HG03097 (cell line): ENCODE results near the gene LAG3.
"Not testable (repeated sequence)": the region's sequence is repeated elsewhere in the genome, so short reads cannot be mapped to it uniquely, and the experiment has no call there.

Experiments used
- ATAC-seq: cut with Tn5 transposase; IDR thresholded peaks from one replicate; pipeline ENCODE4 v1.9.1; 2021; ENCODE audit not compliant: unreplicated experiment, low FRiP score

The LAG3 gene

GRCh38 chr12:6772331-6772695 lies at the start of gene LAG3:
LAG3 (plus strand) TSS chr12:6772520; CDS start chr12:6772853, 333 bp downstream.
- ATAC-seq = no peak

- no peak for ATAC-seq
Observed at GRCh38 chr12:6722863-6723262, 49.5 kb upstream of the LAG3 start.

GRCh38 chr12:6723607-6724408 lies 48.5 kb upstream of the LAG3 start, which contains the start of gene COPS7A:
COPS7A (plus strand) TSS chr12:6724046; CDS start chr12:6724657, 611 bp downstream.
- ATAC-seq = peak; percentile 87

DNA sequence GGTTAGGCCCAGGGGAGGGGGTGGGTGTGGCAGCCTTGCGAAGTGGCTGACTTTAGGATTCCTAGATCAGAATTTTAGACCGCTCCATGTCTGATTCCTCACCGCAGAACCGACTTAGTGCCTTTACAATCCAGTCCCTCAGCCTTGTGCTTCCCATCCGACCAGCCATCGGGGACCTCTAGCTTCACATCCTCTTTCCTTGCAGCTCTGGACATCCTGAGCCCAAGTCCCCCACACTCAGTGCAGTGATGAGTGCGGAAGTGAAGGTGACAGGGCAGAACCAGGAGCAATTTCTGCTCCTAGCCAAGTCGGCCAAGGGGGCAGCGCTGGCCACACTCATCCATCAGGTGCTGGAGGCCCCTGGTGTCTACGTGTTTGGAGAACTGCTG lies 47.9 kb upstream of the LAG3 start:
- ATAC-seq = peak; percentile 27

DNA sequence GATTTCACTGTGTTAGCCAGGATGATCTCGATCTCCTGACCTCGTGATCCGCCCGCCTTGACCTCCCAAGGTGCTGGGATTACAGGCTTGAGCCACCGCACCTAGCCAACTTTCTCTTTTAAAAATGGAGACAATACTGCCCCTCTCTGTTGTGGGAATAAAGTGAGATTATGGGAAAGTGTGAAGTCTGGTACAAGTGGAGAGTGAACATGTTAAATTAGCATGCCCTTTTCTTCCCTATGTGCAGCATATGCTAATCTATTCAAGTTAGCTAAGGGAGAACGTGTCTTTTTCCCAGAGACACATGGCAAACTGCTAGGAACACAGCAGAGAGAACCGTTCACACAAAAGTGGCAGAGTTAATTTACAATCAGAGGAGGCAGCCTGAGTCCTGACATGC lies 47.0 kb upstream of the LAG3 start:
- ATAC-seq = no peak

- no peak for ATAC-seq
Observed at GRCh38 chr12:6729186-6729585, 43.1 kb upstream of the LAG3 start.

- no peak for ATAC-seq
Observed at GRCh38 chr12:6730169-6730568, 42.2 kb upstream of the LAG3 start.

- no peak for ATAC-seq
Observed at GRCh38 chr12:6734506-6735387, 37.6 kb upstream of the LAG3 start.

GRCh38 chr12:6735448-6736191 lies 36.7 kb upstream of the LAG3 start:
- ATAC-seq = no peak

- no peak for ATAC-seq
Observed at GRCh38 chr12:6736754-6737153, 35.6 kb upstream of the LAG3 start.

DNA sequence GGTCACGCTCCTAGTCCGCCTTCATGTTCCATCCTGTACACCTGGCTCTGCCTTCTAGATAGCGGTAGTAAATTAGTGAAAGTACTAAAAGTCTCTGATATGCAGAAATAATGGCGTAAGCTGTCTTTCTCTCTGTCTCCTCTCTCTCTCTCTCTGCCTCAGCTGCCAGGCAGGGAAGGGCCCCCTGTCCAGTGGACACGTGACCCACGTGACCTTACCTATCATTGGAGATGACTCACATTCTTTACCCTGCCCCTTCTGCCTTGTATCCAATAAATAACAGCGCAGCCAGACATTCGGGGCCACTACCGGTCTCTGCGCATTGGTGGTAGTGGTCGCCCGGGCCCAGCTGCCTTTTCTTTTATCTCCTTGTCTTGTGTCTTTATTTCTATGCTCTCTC lies 30.2 kb upstream of the LAG3 start:
- ATAC-seq = not testable (repeated sequence)

- no peak for ATAC-seq
Observed at GRCh38 chr12:6742834-6743233, 29.5 kb upstream of the LAG3 start.

DNA sequence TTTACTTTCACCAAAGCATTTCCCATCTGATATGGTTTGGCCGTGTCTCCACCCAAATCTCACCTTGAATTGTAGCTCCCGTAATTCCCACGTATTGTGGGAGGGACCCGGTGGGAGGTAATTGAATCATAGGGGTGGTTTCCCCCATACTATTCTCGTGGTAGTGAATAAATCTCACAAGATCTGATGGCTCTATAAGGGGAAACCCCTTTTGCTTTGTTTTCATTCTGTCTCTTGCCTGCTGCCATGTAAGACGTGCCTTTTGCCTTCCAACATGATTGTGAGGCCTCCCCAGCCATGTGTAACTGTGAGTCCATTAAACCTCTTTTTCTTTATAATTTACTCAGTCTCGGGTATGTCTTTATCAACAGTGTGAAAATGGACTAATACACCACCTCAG lies 29.0 kb upstream of the LAG3 start:
- not testable (repeated sequence) for ATAC-seq

DNA sequence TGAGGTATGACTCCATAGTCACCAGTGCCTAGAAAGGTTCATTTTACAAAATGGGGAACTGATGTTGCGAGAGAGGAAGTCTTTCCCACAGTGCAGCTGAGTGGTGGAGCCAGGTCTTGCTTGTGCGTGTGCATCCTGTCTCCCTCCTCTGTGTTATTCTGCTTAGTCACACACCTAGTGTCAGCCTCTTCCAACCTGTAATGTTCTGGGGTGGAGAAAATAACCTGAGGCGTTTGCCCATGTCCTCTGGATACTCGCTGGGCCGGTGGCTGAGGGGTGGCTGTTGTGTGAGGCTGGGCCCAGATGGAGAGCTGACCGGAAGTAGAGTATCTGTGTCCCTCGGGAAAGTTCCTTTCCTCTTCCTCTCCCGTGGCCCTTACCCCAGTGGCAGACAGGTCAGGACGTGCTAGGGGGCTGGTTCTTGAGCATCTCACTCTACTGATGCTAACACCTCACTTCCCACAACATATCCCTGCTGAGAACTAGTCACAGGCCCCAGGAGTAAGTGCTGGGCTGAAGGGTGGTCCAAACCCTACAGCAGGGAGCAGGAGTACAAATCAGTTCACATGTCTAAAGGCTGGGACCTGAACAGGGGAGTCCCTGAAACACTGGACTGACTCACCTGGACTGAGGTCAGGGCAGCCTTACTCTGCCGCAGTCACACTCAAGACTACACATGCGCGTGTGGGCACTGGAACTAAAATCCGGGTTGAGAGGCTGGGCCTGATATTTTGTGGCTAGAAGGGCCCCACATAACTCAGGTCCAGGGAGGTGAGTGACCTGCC lies 26.4 kb upstream of the LAG3 start:
- ATAC-seq = no peak

- no peak for ATAC-seq
Observed at GRCh38 chr12:6747216-6747615, 25.1 kb upstream of the LAG3 start.

DNA sequence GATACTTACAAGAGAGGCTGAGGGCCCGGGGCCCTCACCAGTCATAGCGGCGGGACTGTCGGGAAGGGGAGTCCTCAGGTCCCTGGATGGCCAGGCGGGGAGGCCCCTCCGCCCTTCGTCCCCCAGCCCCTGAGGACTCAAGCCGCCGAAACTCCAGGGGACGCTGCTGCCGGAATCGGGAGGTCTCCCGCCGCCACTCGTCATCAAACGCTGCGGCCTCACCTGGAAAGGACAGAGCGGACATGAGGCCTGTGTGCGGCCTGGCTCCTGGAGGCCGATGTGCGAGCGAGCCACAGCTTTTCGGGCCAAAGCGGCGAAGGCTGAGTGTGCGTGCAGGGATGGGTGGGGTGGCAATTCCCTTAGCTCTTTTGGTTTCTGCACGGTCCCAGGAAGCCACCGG lies 23.6 kb upstream of the LAG3 start:
- no peak for ATAC-seq

GRCh38 chr12:6750506-6750905 lies 21.8 kb upstream of the LAG3 start:
- ATAC-seq = no peak

- ATAC-seq = no peak
Observed at GRCh38 chr12:6751767-6752166, 20.6 kb upstream of the LAG3 start.

DNA sequence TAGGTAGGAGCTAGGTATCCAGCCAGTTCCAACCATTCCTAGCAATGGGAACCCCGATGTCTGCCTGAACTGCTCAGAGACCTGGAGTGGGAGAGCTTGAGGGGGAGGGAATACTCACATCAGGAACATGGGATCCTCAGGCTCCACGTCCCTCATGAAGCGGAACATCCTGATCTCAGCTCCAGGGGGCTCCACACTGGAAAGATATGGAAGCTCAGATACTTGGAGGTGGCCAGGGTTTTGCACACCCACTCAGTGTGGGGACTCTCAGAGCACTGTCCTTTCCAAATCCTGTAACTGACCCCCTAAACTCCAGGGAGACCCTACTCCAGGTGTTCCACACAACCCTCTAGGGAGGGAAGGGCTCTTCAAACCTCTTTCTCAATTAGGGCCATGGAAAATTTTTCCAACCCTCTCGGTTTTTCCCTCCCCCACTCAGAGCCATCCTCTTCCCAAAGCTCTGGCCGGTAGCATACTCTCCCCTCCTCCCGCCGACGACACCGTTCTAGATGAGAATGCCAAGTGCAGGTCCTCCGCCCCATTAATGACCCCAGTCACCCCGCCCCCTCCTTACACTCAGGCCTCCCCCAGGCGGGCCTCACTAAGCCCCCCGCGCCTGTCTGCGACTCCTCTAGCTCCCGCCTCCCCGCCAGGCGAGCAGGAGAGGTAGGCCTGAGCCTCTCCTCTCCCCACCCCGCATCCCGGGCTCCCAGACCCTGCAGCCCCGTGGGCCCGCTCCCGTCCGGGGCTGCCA lies 20.0 kb upstream of the LAG3 start:
- no peak for ATAC-seq
